ENCODE results near the gene AP2B1.

The AP2B1 gene

GRCh38 chr17:35727635-35728034 is 140.5 kb downstream of the AP2B1 start:
- DNase-seq (ENCODE audit: low read depth in 2 of 3, low spot score in 1 of 3), result no peak

- no peak for DNase-seq (ENCODE audit: low read depth in 2 of 3, low spot score in 1 of 3)
Measured at GRCh38 chr17:35728551-35728950, 141.4 kb downstream of the AP2B1 start.

- no peak for DNase-seq (ENCODE audit: low read depth in 2 of 3, low spot score in 1 of 3)
Measured at GRCh38 chr17:35729405-35729833, 142.3 kb downstream of the AP2B1 start.

- no peak for DNase-seq (ENCODE audit: low read depth in 2 of 3, low spot score in 1 of 3)
Measured at GRCh38 chr17:35730400-35731005, 143.4 kb downstream of the AP2B1 start.

GRCh38 chr17:35731239-35731916 is 144.3 kb downstream of the AP2B1 start, which contains the start of gene RASL10B:
RASL10B (plus strand) TSS chr17:35731639; CDS start chr17:35735185, 3,546 bp downstream.
- DNase-seq (ENCODE audit: low read depth in 2 of 3, low spot score in 1 of 3), result peak in 2 of 3 donors; percentile 26 to 36

- no peak for DNase-seq (ENCODE audit: low read depth in 2 of 3, low spot score in 1 of 3)
Measured at GRCh38 chr17:35731917-35732805, 145.0 kb downstream of the AP2B1 start.

GRCh38 chr17:35732806-35733136 is 145.6 kb downstream of the AP2B1 start:
- no peak for DNase-seq (ENCODE audit: low read depth in 2 of 3, low spot score in 1 of 3)

GRCh38 chr17:35733366-35733765 is 146.2 kb downstream of the AP2B1 start:
- DNase-seq (ENCODE audit: low read depth in 2 of 3, low spot score in 1 of 3), result no peak

- no peak for DNase-seq (ENCODE audit: low read depth in 2 of 3, low spot score in 1 of 3)
Measured at GRCh38 chr17:35734396-35734795, 147.3 kb downstream of the AP2B1 start.

- DNase-seq (ENCODE audit: low read depth in 2 of 3, low spot score in 1 of 3), result no peak
Measured at GRCh38 chr17:35735036-35735805, 148.1 kb downstream of the AP2B1 start.

GRCh38 chr17:35736236-35736635 is 149.1 kb downstream of the AP2B1 start:
- DNase-seq (ENCODE audit: low read depth in 2 of 3, low spot score in 1 of 3), result no peak

- no peak for DNase-seq (ENCODE audit: low read depth in 2 of 3, low spot score in 1 of 3)
Measured at GRCh38 chr17:35738519-35739133, 151.5 kb downstream of the AP2B1 start.

- DNase-seq (ENCODE audit: low read depth in 2 of 3, low spot score in 1 of 3), result no peak
Measured at GRCh38 chr17:35740216-35740615, 153.1 kb downstream of the AP2B1 start.

- no peak for DNase-seq (ENCODE audit: low read depth in 2 of 3, low spot score in 1 of 3)
Measured at GRCh38 chr17:35740997-35741931, 154.1 kb downstream of the AP2B1 start.

GRCh38 chr17:35742496-35742895 is 155.4 kb downstream of the AP2B1 start:
- no peak for DNase-seq (ENCODE audit: low read depth in 2 of 3, low spot score in 1 of 3)

GRCh38 chr17:35742896-35743477 is 155.9 kb downstream of the AP2B1 start:
- no peak for DNase-seq (ENCODE audit: low read depth in 2 of 3, low spot score in 1 of 3)

GRCh38 chr17:35743626-35744328 is 156.7 kb downstream of the AP2B1 start:
- no peak for DNase-seq (ENCODE audit: low read depth in 2 of 3, low spot score in 1 of 3)

- DNase-seq (ENCODE audit: low read depth in 2 of 3, low spot score in 1 of 3), result no peak
Measured at GRCh38 chr17:35744830-35745229, 157.7 kb downstream of the AP2B1 start.

- DNase-seq (ENCODE audit: low read depth in 2 of 3, low spot score in 1 of 3), result no peak
Measured at GRCh38 chr17:35745246-35745645, 158.1 kb downstream of the AP2B1 start.
